ENCODE measurements around the gene MAD1L1.

MAD1L1 gene

DNA sequence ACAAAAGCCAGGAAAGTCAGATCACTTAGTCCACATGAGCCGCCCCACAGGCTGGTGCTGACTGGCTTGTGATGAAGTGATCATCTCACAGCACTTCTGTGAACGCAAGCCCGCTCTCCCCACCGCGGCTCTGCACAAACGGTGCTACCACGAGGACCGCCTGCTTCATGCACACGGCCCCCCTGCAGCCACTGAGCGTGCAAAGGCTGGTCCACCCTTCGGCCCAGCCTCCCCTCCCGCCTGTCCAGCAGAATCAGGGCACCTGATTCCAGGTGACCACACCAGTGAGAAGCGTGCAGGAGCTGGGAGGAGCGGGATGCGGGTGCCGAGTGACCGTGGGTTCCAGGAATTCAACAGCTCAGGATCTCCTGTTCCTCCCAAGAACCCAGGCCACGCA is 32.2 kb downstream of the MAD1L1 start:
- no peak for DNase-seq (ENCODE audit: low read depth)

DNA sequence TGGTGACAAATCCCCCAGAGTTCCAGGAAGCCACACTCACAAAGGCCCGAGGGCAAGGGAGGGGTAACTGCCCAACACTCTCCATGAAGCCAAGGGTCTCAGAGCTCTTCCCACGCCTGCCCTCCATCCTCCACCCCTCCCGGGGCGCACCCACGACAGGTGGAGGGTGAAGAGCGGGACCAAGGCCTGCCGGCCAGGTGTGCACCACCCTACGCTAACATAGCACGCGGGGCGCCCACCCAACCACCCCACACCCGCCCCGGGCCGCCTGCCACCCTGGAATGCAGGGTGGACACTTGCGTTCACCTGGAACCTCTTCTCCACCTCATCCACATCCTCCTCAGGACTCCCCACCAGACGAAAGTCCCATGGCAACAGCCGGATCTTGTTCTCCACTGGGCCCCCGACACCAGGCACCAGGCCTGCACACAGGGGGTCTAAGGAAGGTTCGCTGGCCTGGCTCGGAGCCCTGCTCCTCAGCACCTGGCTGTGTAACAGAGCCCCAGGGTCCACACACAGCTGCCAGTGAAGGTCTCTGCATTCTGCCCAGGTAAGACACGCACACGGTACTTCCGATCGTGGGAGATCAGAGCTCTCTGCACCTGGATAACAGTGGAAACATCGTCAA is 32.7 kb downstream of the MAD1L1 start:
- no peak for DNase-seq (ENCODE audit: low read depth)

DNA sequence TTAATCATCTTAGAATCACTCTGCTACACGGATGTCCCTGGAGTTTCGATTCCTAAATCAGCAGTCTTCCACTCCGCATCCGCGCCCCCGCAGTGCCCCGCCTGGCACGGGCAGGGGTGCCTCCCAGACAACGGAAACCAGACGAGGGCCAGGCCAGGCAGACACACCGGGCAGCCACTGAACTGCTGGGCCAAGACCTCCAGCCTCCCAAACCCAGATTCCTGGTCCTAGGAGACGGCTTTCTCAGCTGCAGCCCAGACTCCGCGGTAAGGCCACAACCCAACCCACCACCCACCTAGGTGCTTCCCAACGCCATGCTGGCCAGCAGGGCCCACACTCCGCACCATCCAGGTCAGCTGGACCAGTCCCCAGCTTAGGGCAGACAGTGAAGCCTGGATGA is 33.2 kb downstream of the MAD1L1 start:
- no peak for DNase-seq (ENCODE audit: low read depth)

DNA sequence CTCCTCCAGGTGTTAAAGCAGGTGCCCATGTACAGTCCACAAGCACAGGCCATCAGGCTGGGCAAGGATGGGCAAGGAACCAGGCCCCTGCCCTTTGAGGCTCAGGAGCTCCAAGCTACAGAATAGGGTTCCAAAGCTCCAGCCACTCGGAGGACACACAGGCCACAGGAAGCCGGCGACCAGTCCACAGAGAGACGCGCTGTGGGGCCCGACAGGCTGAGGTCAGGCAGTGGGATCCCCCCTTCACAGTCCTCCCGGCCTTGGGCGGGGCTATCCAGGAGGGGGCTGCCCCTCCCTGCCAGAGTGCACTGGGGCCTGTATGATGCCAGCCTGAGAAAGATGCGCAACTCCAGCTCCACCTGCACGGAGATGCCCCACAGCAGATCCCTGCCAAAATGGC is 34.0 kb downstream of the MAD1L1 start:
- no peak for DNase-seq (ENCODE audit: low read depth)

DNA sequence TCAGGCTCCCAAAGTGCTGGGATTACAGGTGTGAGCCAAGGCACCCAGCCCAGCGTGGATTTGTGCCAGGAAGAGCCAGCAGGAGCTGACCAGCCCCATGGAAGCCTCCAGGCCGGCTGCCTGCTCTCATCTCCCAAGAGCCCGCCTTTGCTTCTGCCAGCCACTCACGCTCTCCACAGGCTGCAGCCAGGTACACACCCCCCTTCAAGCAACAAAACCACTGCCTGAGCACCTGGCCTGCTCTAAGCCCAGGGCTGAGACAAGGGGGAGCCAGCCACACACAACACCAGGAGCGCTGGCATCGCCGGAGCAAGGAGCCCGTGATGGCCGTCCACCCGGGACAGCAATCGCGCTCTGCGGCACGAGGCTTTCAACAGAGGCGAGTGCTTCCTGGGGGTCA is 34.5 kb downstream of the MAD1L1 start:
- no peak for DNase-seq (ENCODE audit: low read depth)

DNA sequence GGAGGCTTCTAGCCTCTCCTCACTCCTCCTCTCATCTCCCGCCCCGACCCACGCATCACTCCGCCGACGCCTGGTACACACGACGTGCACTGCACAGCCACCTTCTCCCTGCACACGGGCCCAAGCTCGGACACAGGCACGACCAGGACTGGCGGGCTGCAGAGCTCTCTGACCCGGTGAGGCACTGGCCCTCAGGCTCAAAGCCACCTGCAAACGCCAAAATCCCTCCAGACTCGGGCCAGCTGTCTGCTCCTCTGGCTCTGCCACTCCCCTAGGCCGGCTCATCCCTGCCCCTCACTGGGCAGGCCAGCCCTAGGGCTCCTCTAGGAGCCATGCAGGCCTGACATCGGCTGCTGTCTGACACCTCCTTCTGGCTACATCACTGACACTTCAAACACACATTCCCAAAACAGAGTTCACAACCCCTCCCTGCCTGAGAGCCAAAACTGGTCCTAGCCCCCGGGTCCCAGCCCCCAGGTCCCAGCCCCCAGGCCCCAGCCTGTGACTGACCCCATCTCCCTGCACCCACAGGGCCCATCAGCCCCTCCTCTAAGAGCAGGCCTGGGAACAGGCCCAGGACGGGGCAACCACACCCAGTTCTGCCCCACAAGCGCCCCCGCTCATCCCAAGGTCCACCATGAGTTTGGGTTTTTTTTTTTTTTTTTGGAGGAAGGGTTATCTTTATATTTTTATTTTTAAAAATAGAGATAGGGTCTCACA is 35.1 kb downstream of the MAD1L1 start:
- DNase-seq (ENCODE audit: low read depth), result no peak

DNA sequence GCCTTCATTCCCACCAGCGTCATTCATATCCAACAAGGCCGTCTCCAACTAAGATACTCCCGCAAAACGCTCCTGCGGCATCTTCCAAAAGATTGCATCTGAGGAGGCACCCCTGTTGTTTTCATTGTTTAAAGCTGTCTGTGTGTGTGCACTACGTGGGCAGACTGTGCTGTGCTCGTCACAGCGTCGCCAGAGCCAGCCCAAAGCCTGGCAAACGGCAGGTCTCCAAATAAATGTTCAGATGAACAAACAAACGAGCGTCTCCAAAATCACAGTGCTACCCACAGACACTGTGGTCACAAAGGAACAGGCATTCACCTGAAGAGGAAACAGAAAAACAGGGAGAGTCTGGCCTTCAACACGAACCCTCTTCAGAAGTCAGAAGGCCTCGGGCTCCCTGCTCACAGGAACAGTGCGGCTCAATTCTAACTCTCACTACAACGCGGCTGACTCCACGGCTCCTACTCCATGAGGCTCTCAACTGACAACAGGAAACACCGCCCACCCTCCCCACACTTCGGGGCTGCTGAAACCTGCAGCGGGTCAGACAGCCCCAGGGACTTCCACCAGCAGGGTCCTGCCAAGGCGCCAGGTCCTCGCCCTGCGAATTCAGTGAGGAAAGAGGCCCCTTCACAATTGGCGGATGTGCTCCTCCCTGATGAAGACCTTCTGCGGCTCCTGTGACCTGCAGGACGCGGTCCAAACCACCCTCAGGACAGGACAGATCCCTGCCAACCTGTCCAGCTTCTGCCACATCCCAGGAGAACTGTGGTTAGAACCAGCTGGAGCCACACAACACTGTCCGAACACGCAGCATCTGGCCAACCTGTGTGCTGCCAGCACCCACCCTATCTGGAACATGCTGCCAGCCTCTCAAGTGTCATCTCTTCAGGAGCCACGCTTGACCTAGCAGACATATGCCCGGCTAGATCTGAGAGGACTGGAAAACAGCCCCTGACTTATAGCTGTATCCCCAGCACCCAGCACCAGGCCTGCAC is 36.1 kb downstream of the MAD1L1 start:
- DNase-seq (ENCODE audit: low read depth), result no peak

DNA sequence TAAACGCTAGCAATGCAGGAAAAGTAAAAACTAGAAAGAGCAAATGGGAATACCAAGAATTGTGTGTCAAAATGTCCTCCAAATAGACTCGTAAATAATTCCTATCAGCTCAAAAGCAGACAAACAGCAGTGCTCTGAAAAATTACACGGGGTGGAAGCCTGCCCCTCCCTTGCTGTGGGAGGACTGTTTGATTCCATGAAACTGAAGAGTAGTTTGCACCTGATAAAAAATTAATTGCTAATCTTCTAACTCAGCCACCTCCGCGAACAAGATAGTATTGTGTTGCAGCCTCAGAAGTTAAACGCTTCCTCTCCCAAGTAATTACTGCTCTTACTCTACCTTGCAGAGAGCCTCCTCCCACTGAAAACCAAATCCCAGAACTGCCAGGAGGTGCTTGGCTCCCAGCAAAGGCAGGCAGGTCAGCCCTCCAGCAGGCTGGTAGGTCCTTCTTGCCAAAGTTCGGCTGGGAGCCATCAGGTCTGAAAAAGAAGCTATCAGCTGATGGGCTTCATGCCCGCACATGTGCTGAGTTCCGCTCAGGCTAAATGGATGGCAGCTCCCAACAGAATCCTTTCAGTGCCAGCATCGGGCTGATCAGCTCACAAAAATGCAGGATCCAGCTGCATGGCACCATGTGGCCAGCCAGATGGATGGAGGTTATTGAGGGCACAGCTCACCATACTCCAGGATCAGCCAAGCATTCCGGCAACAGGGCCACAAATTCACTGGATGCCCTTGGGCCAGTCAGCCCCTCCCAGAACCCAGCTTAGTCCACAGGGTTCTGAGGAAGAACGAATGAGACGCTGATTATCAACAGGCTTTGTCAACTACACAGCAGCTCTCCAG is 37.1 kb downstream of the MAD1L1 start:
- no peak for DNase-seq (ENCODE audit: low read depth)

DNA sequence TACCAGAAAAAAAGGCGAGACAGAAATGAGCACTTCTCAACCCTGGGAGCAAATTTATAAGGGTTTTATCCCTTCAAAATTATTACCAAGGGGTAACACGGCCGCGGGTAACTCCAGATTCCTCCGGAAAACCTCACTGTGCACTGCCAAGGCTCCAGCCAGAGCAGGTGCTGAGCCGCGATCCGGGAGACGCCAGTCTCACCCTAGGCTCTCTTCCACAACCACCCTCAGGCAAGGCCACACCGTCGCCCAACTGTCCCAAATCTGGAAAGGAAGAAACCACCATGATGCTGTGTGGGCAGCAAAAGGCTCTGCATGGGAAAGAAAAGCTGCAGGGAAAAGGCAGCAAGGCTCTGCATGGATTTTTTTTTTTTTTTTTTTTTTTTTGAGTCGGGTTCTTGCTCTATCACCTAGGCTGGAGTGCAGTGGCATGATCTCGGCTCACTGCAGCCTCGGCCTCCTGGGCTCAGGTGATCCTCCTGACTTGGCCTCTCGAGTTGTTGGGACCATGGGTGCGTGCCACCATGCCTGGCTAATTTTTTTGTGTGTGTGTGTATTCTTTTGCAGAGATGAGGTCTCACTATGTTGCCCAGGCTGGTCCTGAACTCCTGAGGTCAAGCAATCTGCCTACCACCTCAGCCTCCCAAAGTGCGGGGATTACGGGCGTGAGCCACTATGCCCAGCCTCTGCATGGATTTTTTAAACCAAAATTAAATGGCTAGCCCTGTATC is 39.0 kb downstream of the MAD1L1 start:
- DNase-seq (ENCODE audit: low read depth), result no peak

DNA sequence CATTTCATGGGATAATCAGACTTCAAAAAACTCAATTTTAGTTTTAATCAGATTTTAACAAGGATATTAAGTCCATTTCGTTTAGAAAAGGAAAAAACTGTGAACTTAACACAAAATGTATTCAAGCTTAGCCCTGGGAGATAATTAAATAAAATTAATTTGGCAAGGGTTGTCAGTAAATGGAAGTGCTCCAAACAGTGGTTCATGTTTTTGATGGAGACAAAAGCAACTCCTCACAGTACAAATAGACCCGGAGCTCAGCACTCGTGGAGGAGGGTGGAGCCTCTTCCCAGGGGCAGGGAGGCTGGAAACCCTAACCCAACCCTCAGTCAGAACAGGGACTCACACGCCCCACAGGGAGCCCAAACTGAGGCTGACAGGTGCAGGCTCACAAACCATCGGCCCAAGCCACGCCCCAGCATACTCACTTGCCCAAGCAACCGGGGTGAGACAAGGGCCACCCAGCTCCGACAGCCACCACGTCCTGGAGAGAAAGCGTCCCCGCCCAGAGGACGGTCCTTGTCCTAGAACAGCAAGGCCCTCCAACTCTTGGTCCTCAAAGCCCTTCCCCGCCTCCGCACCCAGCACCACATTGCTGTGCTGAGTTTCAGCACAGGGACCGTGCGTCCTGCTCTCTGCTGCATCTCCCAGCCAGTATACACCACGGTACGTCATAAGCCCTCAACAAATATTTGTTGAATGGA is 39.8 kb downstream of the MAD1L1 start:
- no peak for DNase-seq (ENCODE audit: low read depth)

DNA sequence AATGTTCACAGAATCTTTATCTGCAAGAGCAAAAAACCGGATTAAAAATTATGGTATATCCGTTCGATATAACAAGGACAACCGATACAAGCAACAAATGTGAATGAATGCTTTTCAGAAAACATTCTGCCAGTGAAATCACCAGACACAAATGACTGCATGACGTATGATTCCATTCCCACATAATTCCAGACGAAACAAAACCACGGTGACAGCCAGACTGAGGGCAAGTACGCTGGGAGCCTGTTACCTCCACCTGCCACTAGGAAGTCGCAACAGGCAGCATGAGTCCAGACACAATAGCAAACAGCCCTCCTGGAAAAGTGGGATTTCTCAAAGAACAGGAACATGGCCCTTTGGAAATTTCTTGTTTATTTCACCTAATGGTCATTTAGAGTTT is 41.7 kb downstream of the MAD1L1 start:
- DNase-seq (ENCODE audit: low read depth), result no peak

DNA sequence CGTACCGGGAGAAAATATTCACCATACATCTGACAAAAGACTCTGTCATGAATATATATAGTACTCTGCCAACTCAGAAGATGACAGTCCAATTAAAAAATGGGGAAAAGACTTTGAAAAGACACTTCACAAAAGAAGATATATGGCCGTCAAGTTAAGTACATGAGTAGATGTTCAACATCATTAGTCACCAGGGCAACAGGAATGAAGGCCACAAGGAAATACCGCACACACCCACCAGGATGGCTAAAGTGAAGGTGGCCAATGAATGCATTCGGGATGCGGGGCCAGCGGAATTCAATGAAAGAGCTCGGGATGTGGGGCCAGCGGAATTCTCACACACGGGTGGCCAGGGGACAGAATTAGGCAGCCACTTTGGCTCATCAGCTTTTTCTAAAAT is 42.2 kb downstream of the MAD1L1 start:
- no peak for DNase-seq (ENCODE audit: low read depth)

DNA sequence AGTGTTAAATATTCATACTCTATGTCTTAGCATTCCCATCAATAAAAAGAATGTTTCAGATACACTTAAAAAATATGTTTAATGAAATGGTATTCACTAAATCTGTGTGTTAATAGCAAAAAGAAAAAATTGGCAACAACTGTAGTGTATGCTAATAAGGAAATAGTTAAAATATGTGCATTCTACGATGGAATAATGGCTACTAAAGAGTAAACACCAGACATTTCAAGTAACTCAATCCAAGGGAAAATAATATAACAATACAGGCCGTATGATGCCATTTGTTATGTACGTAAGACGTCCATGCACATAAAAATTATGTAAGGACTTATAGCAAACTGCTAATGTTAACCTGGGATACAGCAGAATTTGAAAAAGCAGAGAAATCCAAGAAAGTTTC is 46.6 kb downstream of the MAD1L1 start:
- no peak for DNase-seq (ENCODE audit: low read depth)

DNA sequence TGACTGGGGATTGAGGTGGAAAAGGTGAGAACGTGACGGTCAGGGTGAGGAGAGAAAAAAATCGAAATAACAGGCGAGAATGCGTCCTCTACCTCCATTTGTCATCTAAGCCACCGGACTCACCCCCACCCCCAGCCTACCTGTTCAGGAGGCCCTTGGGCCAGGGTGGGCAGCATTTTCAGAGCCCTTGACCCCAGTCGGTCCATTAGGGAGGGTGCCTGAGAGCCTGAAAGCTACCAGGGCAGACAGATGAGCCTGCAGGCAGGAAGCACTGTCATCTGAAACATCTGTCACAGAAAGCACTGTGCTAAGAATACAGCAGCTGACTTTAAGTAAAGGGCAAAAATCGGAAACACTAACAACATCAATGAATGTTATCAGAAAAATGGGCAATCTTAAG is 47.0 kb downstream of the MAD1L1 start:
- DNase-seq (ENCODE audit: low read depth), result no peak

DNA sequence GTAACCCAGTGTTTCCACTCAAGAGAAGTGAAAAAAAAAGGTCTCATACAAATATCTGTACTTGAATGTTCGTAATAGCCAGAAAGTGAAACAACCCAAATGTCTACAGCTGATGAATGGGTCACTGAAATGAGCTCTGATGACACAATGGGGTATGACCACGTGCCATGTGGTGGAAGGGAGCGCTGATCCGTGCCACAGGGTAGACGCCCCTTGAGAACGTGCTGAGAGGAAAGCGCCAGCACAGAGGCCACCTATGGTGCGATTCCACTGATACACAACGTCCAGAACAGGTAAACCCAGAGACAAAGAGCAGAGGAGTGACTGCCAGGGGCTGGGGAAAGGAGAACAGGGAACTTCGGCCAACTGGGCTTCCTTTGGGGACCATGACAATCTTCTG is 50.3 kb downstream of the MAD1L1 start:
- no peak for DNase-seq (ENCODE audit: low read depth)

DNA sequence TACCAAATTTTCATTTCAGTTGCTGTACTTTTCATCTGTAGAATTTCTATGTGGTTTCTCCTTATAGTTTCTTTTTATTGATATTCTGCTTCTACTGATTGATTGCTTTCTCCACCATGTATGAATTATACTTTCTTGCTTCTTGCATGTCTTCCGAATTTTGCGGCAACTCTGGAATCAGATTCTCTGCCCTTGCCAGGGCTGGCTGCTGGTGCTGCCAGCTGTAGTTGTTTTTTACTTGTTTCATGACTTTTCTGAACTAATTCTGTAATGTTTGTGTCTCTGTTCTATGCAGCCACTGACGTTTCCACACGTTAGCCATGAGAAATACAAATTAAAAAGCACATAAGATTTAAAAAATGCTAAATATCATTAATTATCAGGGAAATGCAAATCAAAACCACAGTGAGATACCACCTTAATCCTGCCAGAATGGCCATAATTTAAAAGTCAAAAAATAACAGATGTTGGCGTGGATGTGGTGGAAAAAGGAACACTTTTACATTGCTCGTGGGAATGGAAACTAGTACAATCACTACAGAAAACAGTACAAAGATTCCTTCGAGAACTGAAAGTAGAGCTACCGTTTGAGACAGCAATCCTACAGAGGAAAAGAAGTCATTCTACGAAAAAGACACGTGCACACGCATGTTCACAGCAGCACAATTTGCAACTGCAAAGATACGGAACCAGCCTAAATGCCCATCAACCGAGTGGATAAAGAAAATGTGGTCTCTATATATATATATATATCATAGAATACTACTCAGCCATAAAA is 51.5 kb downstream of the MAD1L1 start:
- DNase-seq (ENCODE audit: low read depth), result no peak

DNA sequence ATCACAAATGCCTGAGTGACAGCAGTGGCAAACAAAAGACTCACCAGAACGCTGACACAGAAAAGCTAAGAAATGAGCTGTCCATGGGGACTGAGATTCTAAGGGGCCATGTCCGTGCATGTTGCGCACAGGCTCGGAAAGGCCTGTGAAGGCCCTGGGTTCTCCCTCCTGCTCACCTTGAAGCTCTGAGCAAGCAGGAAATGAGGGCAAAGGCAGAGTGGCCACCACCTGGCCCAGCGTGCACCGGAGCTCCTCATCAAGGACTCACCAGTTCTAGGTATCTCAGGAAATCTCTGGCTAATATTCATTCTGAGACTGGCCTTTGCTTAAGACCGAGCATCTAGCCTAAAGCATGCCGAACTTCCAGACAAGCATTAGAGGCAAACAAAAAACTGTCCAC is 52.7 kb downstream of the MAD1L1 start:
- DNase-seq (ENCODE audit: low read depth), result no peak

DNA sequence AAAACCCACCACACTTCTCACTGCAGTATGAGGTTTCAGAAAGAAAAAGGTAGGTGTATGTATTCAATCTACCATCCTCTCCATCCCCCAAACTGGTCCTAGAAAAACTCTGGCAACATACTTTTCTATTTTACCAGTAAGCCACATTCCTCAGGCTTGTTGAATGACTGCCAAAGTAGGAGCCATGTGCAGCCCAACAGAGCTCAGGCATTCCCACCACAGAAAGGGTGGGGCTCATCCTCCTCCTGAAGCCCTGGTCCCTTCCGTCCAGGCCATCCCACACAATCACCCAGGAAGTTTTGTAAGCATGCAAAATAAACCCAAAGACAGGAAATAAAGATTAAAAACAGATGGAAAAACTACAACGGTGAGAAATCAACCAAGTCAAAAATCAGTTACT is 57.2 kb downstream of the MAD1L1 start:
- DNase-seq (ENCODE audit: low read depth), result peak; percentile 92

DNA sequence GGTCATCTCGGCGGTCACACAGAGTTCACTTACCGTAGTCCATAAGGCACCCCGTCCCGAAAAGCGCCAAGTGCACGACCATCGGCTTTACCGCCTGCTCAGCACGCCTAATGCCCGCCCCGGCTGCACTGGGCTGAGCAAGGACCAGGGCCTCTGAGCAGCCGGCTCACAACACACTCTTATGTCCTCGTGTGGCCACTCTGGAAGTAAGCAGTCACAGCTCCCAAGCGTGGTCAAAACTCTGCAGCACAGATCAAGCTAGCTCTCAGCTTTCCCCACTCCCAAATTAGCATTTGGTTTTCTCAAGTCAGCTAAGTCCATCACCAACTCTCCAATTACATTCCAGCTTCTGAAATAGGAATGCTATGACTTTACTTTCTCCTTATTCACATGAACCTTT is 57.7 kb downstream of the MAD1L1 start:
- DNase-seq (ENCODE audit: low read depth), result no peak
